EL (cell line): ENCODE results near the gene RBMX.
"Not testable (repeated sequence)": the region's sequence is repeated elsewhere in the genome, so short reads cannot be mapped to it uniquely, and the experiment has no call there.

Source experiments
- DNase-seq: peaks from one replicate; pipeline ENCODE4 v3.0.0-alpha.2; 2016

Gene RBMX

DNA sequence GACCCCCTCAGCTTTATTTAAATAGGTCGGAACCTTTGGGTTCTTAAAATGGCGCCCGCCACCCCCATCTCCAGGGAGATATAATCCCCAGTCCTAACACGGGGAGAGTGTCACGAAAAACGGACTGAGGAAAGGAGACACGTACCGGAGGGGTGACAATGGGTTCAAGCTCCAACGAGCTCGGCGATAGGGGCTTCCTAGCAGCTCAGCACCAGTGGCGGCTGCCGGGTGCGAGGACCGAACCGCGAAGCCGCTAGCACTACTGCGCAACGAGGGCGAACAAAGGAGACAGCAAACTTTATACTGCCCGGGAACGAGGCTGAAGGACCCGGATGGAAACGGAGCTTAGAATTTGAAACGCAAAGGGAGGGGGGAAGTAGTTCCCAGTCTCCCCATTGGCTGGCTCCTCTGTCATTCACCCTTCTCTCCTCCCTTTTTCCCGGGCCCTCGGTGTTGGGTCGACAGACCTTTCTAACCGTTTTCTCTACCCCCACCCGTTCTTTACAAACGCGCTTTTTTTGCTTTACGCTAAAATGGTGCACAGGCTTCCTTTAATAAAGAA is at the start of gene RBMX:
TSS of gene RBMX (minus strand) at position 274 of the 562 bp plus-strand sequence. CDS start 1,298 bp downstream, outside the sequence.
- peak; percentile 93 for DNase-seq

DNA sequence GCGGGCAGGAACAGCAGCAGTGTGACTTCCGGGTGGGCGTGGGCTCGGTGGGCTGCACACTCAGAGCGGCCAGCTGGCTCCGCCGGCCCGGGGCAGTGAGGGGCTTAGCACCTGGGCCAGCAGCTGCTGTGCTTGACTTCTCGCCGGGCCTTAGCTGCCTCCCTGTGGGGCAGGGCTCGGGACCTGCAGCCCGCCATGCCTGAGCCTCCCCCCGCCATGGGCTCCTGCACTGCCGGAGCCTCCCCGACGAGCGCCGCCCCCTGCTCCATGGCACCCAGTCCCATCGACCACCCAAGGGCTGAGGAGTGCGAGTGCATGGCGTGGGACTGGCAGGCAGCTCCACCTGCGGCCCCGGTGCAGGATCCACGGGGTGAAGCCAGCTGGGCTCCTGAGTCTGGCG is 40.9 kb upstream of the RBMX start:
- DNase-seq: not testable (repeated sequence)

DNA sequence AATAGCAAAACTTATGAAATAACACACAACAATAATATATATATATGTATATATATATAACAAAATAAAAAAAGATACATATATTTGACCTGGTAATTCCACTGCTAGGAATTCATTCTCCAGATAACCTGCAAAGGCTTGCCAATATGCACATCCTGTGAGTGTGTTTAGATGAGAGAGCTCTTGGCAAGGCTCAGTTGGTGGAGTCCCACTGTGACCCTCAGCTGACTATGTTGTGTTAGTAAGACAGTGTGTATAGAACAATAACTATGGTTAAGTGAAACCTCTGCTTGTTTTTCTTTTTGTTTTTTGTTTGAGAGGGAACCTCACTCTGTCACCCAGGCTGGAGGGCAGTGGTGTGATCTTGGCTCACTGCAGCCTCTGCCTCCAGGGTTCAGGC is 39.5 kb upstream of the RBMX start:
- DNase-seq: no peak

DNA sequence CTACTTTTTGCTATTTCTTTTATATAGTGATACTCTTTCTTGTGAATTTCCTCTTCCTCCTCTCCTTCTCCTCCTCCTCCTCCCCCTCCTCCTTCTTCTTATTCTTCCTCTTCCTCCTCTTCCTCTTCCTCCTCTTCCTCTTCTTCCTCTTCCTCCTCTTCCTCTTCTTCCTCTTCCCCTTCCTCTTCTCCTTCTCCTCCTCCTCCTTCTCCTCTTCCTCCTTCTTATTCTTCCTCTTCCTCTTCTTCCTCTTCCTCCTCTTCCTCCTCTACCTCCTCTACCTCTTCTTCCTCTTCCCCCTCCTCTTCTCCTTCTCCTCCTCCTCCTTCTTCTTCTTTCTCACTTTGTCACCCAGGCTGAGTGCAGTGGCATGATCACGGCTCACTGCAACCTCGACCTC is 36.3 kb upstream of the RBMX start:
- DNase-seq: no peak

DNA sequence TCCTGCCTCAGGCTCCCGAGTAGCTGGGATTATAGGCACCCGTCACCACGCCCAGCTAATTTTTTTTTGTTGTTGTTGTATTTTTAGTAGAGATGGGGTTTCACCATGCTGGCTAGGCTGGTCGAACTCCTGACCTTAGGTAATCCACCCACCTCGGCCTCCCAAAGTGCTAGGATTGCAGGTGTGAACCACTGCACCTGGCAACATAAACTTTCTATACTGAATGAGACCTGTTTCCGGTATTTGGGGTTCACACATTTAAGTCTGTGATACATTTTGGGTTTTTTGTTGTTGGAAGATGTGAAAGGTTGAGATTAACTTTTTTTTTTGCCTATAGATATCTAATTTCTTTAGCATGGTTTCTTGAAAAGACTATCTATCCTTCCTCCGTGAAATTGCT is 31.1 kb upstream of the RBMX start:
- not testable (repeated sequence) for DNase-seq

DNA sequence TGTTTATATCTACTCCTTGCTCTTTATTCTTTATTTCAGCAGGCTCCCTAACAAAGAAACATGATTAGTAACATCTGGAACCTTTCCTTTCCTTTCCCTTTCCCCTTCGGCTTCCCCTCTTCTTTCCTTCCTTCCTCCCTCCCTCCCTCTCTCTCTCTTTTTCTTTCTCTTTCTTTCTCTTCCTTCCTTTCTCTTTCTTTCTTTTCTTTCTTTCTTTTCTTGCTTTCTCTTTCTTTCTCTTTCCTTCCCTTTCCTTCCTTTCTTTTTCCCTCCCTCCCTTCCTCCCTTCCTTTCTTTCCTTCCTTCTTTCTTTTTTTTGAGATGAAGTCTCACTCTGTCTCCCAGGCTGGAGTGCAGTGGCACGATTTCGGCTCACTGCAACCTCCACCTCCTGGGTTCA is 30.7 kb upstream of the RBMX start:
- DNase-seq: no peak

DNA sequence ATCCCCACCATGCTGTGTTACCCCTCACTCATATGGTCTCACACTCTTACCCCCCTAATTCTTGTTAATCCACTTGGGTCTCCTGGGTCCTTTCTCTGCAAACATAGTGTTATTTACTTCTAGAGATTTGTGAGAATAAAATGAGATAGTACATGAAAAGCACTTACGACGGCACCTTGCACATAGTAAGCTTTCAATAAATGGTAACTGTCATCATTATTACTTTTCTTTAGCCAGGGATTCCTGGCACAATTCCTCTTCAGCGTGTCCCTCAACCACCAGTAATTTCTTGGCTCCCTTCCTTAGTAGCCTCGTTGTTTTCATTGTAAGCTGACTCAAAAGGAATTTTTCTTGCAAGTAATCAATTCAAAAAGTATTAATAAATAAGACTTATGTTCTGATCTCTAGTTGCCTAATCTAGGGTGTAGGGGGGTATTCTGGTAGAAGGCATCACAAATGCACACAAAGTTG is 30.1 kb upstream of the RBMX start:
- DNase-seq: peak; percentile 4

DNA sequence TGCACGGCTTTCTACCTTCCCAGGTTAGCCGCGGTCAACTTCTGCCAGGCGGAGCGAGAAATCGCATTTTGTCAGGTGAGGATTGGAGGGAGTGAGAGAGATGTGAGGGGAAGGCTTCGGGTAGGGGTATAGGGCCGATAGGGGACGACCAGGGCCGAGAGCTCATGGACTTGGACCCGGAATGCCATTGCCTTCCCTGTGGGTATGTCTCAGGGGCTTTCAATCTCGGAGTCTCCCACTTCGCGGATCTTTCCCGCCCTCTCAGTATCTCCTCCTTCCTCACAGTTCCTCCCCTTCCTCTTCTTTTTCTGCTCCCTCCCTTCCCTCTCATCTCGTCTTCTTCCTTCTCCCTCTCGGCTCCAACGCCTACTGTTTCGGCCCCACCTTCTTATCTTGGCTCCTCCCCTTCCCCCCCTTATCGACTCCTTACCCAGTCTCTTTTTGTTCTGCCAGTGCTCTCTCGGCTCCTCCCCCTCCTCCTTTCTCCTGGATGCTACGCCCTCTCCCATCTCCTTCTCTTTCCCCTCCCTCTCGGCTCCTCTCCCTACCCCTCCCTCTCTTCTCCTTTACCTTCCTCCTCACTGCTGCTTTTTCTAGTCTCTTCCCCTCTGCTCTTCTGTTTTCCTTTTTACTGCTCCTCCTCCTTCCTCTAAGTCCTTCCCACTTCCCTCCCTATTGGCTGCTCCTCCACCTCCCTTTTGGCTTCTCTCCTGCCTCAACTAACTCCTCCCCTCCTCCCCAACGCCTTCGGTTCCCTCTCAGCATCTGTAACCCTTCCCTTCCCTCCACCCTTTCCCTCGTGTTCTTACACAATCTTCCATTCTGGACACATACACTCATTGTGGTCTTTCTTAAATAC is 29.4 kb upstream of the RBMX start:
- DNase-seq: peak; percentile 95

DNA sequence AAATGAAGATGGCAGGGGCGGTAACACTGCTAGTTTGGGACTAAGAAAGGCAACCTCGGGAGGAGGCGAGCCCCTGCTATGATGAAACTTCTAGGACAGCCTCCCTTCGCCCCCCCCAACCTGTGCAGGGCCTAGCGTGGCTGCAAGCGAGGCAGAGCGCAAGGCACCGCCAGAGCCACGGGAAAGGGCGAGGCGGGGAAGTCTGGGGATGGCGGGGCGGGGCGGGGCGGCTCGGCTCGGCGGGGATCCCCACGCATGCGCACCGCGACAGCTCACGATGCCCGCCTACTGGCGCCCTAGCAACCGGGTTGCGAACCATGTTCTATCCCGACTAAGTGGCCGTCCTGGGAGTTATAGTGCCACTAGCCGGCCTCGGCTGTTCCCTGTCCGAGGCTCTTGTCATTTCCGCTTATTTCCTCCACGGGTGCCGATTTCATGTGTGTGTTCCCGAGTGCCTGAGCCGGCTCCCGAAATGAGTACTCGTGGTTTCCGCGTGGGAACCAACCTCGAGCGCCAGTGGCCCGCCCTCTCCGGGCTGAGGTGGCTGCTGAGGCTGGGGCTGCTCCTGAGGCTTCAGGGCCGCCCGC is 28.7 kb upstream of the RBMX start:
- DNase-seq: peak; percentile 84

DNA sequence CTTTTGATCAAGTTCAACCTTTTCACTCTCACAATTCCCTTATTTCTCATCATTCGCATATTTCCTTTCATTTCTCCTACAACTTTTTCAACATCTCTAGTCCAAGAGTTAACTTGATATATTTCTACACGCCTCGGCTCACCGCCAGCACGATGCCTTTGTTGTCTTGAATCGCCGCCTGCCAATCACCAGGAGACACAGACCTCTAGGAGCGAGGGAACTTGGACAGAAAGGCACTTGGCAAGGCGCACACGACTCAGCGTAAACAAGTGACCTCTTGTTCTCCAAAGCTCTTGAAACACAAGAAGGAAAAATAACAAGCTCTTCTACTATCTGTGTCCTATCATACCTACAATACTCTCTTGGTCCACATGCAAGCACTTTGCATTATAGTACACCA is 27.1 kb upstream of the RBMX start:
- no peak for DNase-seq

DNA sequence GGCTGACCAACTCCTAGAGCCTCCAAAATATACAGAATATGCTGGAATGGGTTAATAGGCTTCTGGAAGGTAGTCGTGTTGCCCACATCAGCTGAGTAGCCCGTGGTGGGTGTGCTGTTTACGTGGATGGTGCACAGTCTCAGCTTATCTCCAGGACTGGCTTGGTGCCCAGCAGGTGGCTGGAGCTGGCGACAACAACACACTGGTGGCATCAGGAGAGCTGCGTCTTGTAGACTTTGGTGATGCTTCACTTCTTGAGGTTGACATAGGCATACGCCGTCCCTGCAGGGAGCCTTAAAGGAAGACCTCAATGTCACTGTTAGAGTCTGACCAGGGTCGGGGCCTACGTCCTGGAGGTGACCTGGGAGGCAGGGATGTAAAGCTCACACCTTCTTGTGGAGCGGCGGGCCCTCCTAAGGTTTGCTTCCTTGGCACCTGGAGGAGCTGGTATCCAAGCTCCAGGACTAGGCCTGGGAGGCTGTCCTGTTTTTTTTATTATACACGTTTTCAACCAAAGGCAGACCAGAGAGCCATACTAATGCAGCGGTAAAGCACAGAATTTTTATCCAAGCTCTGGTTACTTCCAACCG is 26.5 kb upstream of the RBMX start:
- no peak for DNase-seq

DNA sequence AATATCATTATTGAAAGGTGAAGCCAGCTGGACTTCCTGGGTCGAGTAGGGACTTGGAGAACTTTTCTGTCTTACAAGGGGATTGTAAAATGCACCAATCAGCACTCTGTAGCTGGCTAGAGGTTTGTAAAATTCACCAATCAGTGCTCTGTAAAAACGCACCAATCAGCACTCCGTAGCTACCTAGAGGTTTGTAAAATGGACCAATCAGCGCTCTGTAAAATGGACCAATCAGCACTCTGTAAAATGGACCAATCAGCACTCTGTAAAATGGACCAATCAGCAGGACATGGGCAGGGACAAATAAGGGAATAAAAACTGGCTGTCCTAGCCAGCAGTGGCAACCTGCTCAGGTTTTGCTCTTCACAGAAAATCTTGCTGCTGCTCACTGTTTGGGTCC is 23.5 kb upstream of the RBMX start:
- not testable (repeated sequence) for DNase-seq

DNA sequence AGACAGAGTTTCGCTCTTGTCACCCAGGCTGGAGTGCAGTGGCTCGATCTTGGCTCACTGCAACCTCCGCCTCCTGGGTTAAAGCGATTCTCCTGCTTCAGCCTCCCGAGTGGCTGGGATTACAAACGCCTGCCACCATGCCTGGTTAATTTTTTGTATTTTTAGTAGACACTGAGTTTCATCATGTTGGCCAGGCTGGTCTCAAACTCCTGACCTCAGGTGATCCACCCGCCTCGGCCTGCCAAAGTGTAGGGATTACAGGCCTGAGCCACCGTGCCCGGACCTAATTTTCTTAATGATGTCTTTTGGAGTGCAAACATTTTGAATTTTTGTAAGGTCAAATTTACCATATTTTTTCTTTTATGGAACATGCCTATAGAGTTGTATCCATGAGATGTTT is 19.5 kb upstream of the RBMX start:
- DNase-seq: not testable (repeated sequence)

DNA sequence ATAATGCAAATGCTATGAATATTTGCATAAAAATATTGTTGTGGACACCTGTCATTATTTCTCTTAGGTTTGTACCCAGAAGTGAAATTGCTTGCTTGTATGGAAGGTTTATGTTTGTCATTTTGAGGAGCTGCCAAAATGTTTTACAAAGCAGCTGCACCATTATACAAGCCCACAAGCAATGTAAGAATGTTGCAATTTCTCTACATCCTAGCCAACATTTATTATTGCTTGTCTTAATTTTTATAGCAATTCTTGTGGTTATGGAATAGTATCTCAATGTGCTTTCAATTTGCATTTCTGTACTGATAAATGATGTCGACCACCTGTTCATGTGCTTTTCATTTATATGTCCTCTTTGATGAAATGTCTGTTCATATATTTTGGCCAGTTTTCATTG is 18.7 kb upstream of the RBMX start:
- no peak for DNase-seq

DNA sequence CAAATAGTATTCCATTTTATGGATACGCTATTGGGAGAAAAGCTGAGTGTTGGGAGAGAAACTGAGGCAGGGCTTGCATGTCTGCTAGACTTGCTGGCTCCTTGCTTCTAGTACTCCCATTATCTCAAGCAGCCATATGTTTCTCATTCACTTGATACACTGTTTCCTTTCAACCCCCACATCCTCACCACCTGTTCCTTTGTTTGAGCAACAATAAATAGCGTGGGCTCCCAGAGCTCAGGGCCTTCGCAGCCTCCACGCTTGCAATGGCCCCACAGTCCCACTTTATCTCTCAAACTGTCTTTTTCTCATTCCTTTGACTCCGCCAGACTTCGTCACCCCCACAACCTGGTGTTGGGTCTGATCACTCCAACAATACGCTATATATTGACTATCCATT is 18.2 kb upstream of the RBMX start:
- not testable (repeated sequence) for DNase-seq

DNA sequence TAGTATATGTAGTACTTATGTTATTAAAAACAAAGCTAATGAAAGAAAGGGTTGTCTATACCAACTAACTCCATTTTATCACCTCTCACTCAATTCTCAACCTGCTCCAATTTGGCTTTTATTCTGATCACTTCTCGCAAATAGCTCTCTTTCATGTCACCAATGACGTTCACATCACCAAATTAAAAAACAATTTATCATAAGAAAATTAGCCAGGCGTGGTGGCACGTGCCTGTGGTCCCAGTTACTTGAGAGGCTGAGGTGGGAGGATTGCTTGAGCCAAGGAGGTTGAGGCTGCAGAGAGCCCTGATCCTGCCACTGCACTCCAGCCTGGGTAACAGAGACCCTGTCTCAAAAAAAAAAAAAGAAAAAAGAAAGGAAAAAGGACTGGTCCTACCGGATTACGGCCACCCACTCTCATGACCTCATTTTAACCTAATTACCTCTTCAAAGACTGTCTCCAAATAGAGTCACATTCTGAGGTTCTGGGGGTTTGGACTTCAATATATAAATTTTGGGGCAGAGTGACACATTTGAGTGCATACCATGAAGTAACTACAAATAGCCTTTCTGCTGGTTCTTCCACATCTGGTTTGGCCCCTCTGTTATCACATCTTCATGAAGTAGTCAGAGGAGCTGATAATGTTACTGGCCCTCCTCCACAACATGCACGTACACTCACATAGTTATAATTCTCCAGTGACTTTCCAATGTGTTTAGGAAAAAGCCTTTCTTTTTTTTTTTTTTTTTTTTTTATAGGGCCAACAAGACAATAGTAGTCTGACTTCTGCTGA is 15.8 kb upstream of the RBMX start:
- DNase-seq: no peak

DNA sequence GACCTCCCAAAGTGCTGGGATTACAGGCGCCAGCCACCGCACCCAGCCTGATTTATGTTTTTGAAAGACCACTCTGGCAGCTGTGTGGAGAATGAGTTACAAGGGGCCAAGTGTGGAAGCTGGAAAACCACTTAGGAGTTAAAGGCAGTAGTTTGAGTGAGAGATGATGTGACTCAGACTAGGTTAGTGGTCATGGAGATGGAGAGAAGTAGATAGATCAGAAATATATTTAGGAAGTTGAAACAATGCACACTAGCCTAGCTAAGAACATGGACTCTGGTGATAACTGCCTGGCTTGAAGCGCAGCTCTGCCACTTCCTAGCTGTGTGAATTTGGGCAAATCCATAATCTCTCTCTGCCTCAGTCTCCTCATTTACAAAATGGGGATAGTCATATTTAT is 11.9 kb upstream of the RBMX start:
- no peak for DNase-seq

DNA sequence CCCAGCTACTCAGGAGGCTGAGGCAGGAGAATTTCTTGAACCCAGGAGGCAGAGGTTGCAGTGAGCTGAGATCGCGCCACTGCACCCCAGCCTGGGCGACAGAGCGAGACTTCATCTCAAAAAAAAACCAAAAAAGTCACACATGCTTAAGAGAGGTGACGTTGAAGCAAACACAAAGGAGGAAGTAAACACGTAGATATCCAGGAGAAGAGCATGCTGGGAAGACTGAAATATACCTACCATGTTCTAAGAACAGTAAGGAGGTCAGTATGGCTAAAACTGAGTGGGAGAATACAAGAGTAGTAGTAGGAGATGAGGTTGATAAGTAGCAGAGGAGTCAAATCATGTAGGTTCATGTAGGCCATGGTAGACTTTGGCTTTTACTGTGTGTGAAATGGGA is 10.1 kb upstream of the RBMX start:
- not testable (repeated sequence) for DNase-seq

DNA sequence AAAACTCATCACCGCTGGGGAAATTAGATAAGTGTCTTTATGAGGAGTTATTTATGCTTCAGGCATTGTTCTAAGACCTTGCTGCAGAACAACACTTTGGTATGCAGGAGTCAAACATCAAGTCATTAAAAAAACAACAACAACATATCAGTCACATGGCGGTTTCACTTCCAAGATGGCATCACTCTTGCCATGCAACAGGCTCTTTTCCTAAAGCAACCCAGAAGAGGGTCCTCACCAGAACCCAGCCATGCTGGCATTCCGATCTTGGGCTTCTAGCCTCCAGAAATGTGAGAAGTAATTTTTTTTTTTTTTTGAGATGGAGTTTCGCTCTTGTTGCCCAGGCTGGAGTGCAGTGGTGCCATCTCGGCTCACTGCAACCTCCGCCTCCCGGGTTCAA is 8.7 kb upstream of the RBMX start:
- no peak for DNase-seq

DNA sequence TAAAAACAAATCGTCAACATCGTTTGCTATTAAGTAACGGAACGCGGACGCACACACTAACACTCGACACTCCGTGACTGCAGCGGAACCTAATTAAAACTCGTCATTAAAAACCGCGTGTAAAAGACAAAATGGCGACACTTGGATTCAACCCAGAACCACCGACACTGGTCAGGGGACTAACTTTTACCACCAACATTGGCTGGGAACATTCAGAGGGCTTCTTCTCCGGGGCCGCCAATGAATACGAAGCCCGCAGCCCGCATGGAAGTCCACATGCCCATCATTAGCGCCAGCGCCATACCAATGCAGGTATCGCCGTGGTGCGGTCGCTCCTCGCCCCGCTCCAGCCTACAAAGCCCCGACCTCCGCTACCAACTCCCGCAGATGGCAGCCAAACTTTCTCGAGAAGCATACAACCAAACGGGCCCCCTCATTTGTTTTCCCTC is 498 bp downstream of the RBMX start:
- DNase-seq: peak; percentile 11

DNA sequence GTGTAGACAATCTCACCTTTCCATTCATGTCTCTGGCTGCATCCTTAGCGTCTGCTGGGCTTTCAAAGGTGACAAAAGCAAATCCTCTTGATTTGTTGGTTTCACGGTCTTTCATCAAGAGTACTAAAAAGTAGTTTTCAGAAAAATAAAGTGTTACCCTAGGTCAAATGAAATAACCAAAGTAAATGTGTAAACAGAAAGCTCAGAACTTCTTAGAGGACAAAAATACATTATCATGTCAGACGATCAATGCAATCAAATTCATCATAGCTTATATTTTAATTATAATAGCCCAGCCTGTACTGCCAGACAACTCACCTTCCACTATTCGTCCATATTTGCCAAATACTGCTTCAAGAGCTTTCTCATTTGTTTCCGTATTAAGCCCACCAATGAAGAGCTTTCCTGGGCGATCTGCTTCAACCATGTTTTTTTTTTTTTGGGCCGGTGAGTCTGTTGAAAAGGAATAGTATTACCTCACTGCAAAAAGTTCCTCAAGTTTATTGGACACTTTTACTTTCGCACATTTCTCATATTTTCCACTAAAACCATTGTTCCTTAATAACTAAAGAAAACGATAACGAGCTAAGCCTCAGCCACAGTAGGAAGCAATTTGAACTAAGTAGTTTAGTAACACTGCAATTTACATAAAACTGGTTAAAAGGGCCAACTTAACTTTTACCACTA is 1.4 kb downstream of the RBMX start:
- DNase-seq: no peak

DNA sequence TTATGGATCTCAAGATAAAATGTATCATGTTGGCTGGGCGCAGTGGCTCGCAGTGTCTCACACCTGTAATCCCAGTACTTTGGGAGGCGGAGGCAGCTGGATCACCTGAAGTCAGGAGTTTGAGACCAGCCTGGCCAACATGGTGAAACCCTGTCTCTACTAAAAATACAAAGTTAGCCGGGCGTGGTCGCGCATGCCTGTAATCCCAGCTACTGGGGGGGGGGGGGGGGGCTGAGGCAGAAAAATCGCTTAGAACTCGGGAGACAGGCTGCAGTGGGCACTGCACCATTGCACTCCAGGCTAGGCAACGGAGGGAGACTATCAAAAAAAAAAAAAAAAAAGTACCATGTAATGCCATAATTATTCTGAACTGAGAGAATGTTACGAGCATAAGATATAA is 2.1 kb downstream of the RBMX start:
- DNase-seq: no peak
